Heart right ventricle (tissue), 16 donors: ENCODE data around the gene UFSP2. TPM values are rescaled to one million over a fixed set of nuclear protein-coding genes. Genes with fewer than 3 reads are reported as not detected.

Source experiments
- ATAC-seq, 8 donors: fragments of 200-7000 bp; cut with Tn5 transposase; one replicate each; pipeline ENCODE4 v1.9.1; 2020; ENCODE audit warnings: mild to moderate bottlenecking in 8 of 8, moderate library complexity in 8 of 8, moderate number of reproducible peaks in 1 of 8
- DNase-seq, 2 donors: peaks; one replicate each; pipeline ENCODE4 v3.0.0-alpha.2; 2020
- H3K27ac ChIP-seq, 10 donors: fragments of 200-600 bp; sonication (generic) in 2 of 10; one replicate each; pipeline versions ENCODE4 v1.5.0 to v1.8.0; 2020 to 2022; ENCODE audit warnings: mild to moderate bottlenecking in 3 of 10
- H3K27me3 ChIP-seq, 7 donors: fragments of 200-600 bp; one replicate each; pipeline ENCODE4 v1.8.0; 2021 to 2022; ENCODE audit warnings: mild to moderate bottlenecking in 2 of 7
- H3K36me3 ChIP-seq, 9 donors: fragments of 200-600 bp; sonication (generic) in 1 of 9; one replicate each; pipeline versions ENCODE4 v1.5.0 to v1.8.0; 2020 to 2022; ENCODE audit warnings: mild to moderate bottlenecking in 2 of 9
- H3K4me1 ChIP-seq, 9 donors: fragments of 200-600 bp; sonication (generic) in 1 of 9; one replicate each; pipeline versions ENCODE4 v1.5.0 to v1.8.0; 2020 to 2022; ENCODE audit warnings: mild to moderate bottlenecking in 4 of 9
- H3K4me3 ChIP-seq, 10 donors: fragments of 200-600 bp; sonication (generic) in 2 of 10; one replicate each; pipeline versions ENCODE4 v1.5.0 to v1.8.0; 2020 to 2022; ENCODE audit warnings: mild to moderate bottlenecking in 7 of 10, moderate library complexity in 2 of 10
- H3K9me3 ChIP-seq, 11 donors: fragments of 200-600 bp in 10 of 11; sonication (generic) in 2 of 11; one replicate each; pipeline versions ENCODE4 v1.5.0 to v1.8.0; 2013 to 2022; ENCODE audit warnings: mild to moderate bottlenecking in 2 of 11, control low read depth in 1 of 11, moderate library complexity in 1 of 11
- WGBS, 2 donors: extraction: QIAGEN DNeasy Blood & Tissue Kit; methylation state at CpG; one replicate each; pipeline ENCODE4 v1.1.7; 2013; ENCODE audit warnings: inconsistent platforms in 1 of 2; 5-methylcytosine and 5-hydroxymethylcytosine counted together
- intact Hi-C, 10 donors: fragments of 100-400 bp; cut with DNase I; formaldehyde crosslinking; loops; one replicate each; pipeline versions ENCODE4 v1.11.1 to v1.14.2; 2022
- polyA plus RNA-seq, 2 donors: library from polyadenylated mRNA; stranded (reverse); fragments of 200-250 nt; gene quantifications; one replicate each; pipeline ENCODE4 v1.2.3, GENCODE V29; 2013
- total RNA-seq, 10 donors: library from RNA; stranded (reverse); fragmentation: NEBNext Ultra II Directional in 3 of 10; extraction: Animal tissue kit (Norgen Biotek cat#: 25700) in 3 of 10; gene quantifications; one replicate each; pipeline versions ENCODE4 v1.2.1 to v1.2.4, GENCODE V29; 2021 to 2023
- TF ChIP-seq, protein P1 (sequence below), 9 donors: fragments of 200-600 bp; sonication (generic) in 2 of 9; IDR thresholded peaks; one replicate each; pipeline versions ENCODE4 v1.5.0 to v1.8.0; 2021 to 2022; ENCODE audit warnings: antibody characterized with exemption in 9 of 9, mild to moderate bottlenecking in 5 of 9, moderate library complexity in 1 of 9
- donor health status: Arrhythmogenic right ventricular cardiomyopathy.
- donor health status: ischemic (EF 13 %, LVEDD 7.1; RV severe dilation, severe dysfunction).
- donor health status: healthy with polysubstance abuse.
- donor health status: DM: no; HTN: yes; CAD: no.
- donor health status: DM: no; HTN: no; CAD: no.
- donor health status: ischemic (EF 25% LVEDD 6.9; RV normal size, moderate dysfunction).
- donor health status: ischemic (EF 25% LVEDD 5.7; RV mildly dilated, moderate dysfunction).
- donor health status: healthy.
- donor health status: DM: yes; HTN: yes; CAD: no.
- donor health status: Ischemic cardiomyopathy.
- donor health status: ischemic (EF 35%, LVEDD 5.7; RV mildly dilated, moderate dysfunction).
- donor health status: nonischemic (EF 11% LVEDD 7.7; RV severe dilation, severe dysfunction).
- donor health status: DM: yes; HTN: yes; CAD: no.
- donor health status: PGD.
- donor health status: ischemic (EF 29% LVEDD 5.4; RV normal size, mild dysfunction).
- donor health status: nonischemic (EF 23%, LVEDD 6.1; RV moderate dilation, normal function).

Gene UFSP2
- total and polyA plus RNA-seq, 12 donors, result 16.5 to 52.4 (median 41.8) TPM

DNA sequence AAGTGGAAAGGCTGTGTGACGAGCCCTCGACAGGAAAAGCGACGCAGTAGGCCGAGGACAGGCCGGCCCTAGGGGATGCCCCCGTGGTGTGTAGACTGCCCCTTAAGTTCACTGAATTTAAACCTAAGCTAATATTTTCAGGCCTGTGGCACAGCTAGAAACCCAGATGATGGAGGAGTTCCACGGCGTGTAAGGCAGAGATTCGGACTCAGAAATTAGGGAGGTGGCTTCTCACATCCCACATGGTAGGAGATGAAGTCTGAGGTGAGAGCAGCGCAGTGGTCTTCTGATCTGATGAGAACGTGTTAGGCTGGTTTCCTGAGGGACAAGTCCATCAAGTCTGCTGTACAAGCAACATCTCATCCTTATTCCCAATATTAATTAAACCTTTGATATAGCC, 37.8 kb downstream of the UFSP2 start:
- Histone ChIP-seq H3K4me3 (no peak overlapping the region), H3K9me3 (peaks cover 0 to 5% (median 0%) of the 10 kb centered on the region in 11 donors), H3K27me3 (peaks cover 0 to 10% (median 0%) of the 10 kb centered on the region in 7 donors), H3K4me1 (peaks cover 0 to 12% (median 6%) of the 10 kb centered on the region in 9 donors), H3K27ac (no peak overlapping the region), H3K36me3 (peaks cover 0 to 10% (median 0%) of the 10 kb centered on the region in 9 donors)
- no peak for DNase-seq
- WGBS, 2 donors, result 95 to 96% methylated on average over 12 of the region's 12 CpGs
- peak in 1 of 8 donors; percentile 31 for ATAC-seq
- intact Hi-C loops, result no loop called here
- TF ChIP-seq, protein P1, sequence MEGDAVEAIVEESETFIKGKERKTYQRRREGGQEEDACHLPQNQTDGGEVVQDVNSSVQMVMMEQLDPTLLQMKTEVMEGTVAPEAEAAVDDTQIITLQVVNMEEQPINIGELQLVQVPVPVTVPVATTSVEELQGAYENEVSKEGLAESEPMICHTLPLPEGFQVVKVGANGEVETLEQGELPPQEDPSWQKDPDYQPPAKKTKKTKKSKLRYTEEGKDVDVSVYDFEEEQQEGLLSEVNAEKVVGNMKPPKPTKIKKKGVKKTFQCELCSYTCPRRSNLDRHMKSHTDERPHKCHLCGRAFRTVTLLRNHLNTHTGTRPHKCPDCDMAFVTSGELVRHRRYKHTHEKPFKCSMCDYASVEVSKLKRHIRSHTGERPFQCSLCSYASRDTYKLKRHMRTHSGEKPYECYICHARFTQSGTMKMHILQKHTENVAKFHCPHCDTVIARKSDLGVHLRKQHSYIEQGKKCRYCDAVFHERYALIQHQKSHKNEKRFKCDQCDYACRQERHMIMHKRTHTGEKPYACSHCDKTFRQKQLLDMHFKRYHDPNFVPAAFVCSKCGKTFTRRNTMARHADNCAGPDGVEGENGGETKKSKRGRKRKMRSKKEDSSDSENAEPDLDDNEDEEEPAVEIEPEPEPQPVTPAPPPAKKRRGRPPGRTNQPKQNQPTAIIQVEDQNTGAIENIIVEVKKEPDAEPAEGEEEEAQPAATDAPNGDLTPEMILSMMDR (IDR thresholded peaks at IDR 0.05), result no peak

DNA sequence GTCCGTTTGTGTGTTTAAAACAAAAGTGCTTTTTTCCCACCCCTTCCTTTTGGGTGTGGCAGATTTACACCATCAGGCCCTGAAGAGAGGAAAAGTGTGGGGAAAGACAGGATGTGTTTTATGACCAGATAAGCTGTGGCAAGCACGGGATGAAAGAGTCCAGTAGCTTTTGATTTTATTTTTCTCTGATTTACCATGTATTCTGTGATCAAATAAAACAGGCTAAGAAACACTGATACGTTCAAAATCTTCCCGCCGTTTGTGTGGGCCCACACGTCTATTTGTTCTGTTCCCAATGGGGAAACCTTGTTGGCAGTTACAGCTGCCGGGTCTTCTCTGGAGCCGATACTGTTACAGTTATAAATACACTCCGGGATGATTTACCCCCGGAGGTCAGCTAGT, 40.8 kb downstream of the UFSP2 start:
- intact Hi-C loops, result no loop called here
- Histone ChIP-seq H3K4me1 (peaks cover 0 to 12% (median 6%) of the 10 kb centered on the region in 9 donors), H3K36me3 (no peaks in the 10 kb centered on the region), H3K9me3 (peaks cover 0 to 16% (median 0%) of the 10 kb centered on the region in 11 donors), H3K4me3 (peak overlapping the region in 5 of 10 donors; percentile 1 to 23 (median 14)), H3K27me3 (peaks cover 0 to 10% (median 0%) of the 10 kb centered on the region in 7 donors), H3K27ac (peak overlapping the region in 7 of 10 donors; percentile 10 to 62 (median 50))
- WGBS, 2 donors, result 29 to 32% methylated on average over 10 of the region's 10 CpGs
- TF ChIP-seq, protein P1 (IDR thresholded peaks at IDR 0.05), result no peak
- ATAC-seq (peak; percentile 31 to 87 (median 65)), DNase-seq (no peak)

DNA sequence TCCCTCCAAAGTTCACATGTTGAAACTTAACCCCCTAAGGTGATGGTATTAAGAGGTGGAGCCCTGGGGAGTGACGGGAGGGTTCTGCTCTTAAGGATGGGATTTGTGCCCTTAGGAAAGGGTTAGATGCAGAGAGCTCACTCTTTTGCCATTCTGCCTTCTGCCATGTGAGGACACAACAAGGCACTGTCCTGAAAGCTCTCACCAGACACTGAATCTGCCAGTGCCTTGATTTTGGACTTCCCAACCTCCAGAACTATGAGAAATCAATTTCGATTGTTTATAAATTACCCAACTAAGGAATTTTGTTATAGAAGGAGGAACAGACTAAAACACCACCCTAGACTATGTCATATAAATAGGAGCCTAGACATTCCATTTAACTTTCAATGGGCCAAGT, 41.7 kb downstream of the UFSP2 start:
- Histone ChIP-seq H3K4me3 (peak overlapping the region in 1 of 10 donors; percentile 18), H3K9me3 (peaks cover 0 to 17% (median 0%) of the 10 kb centered on the region in 11 donors), H3K36me3 (no peaks in the 10 kb centered on the region), H3K27me3 (peaks cover 0 to 10% (median 0%) of the 10 kb centered on the region in 7 donors), H3K27ac (peak overlapping the region in 3 of 10 donors; percentile 40 to 62 (median 54)), H3K4me1 (peaks cover 0 to 12% (median 6%) of the 10 kb centered on the region in 9 donors)
- intact Hi-C loops, result no loop called here
- TF ChIP-seq, protein P1 (IDR thresholded peaks at IDR 0.05), result no peak
- no peak for ATAC-seq
- DNase-seq, result no peak
- 98 to 99% methylated on average over 2 of the region's 2 CpGs for whole genome bisulfite sequencing, 2 donors

DNA sequence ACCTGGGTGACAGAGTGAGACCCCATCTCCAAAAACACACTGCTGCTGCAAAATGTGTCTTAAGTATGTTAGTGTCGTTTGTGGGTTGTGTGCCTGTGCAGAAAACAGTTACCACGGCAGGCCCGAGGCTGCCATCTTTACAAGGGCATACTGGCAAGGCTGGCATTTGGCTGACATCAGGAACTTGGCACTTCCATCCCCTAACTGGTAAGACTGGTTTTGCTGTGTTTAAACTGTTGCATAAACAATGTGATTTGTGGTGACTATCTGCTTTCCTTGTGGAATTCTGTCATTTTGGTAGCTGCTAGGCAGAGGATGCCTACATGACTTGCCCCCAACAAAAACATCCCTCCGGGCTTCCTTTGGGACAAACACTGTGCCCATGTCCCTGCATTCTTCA, 42.3 kb downstream of the UFSP2 start:
- intact Hi-C loops, result no loop called here
- Histone ChIP-seq H3K27ac (no peak overlapping the region), H3K4me1 (peaks cover 0 to 12% (median 6%) of the 10 kb centered on the region in 9 donors), H3K27me3 (peaks cover 0 to 10% (median 0%) of the 10 kb centered on the region in 7 donors), H3K4me3 (no peak overlapping the region), H3K9me3 (peaks cover 0 to 17% (median 0%) of the 10 kb centered on the region in 11 donors), H3K36me3 (no peaks in the 10 kb centered on the region)
- ATAC-seq (no peak), DNase-seq (no peak)
- 88 to 97% methylated on average over 4 of the region's 4 CpGs for WGBS, 2 donors
- TF ChIP-seq, protein P1 (IDR thresholded peaks at IDR 0.05), result no peak
